ENCODE results near the gene LYPD1.
A peak's percentile ranks its signal among the peaks of the same experiment; 100 is the strongest.
"Not testable (repeated sequence)": the region's sequence is repeated elsewhere in the genome, so short reads cannot be mapped to it uniquely, and the experiment has no call there.

The LYPD1 gene

GRCh38 chr2:132669908-132670495 is at the start of gene LYPD1:
Gene LYPD1 (minus strand): TSS chr2:132670205. CDS start chr2:132669932, 273 bp downstream.
- no peak for DNase-seq (ENCODE audit: low read depth)

- no peak for DNase-seq (ENCODE audit: low read depth)
Measured at GRCh38 chr2:132719480-132719879, 49.5 kb upstream of the LYPD1 start.

GRCh38 chr2:132716954-132717353 is 46.9 kb upstream of the LYPD1 start:
- no peak for DNase-seq (ENCODE audit: low read depth)

GRCh38 chr2:132715386-132716351 is 45.7 kb upstream of the LYPD1 start:
- no peak for DNase-seq (ENCODE audit: low read depth)

GRCh38 chr2:132703396-132703795 is 33.4 kb upstream of the LYPD1 start:
- peak; percentile 27 for DNase-seq (ENCODE audit: low read depth)

- DNase-seq (ENCODE audit: low read depth) = no peak
Measured at GRCh38 chr2:132701810-132702209, 31.8 kb upstream of the LYPD1 start.

GRCh38 chr2:132699802-132700201 is 29.8 kb upstream of the LYPD1 start:
- DNase-seq (ENCODE audit: low read depth) = not testable (repeated sequence)

- not testable (repeated sequence) for DNase-seq (ENCODE audit: low read depth)
Measured at GRCh38 chr2:132698347-132698746, 28.3 kb upstream of the LYPD1 start.

GRCh38 chr2:132697556-132698205 is 27.7 kb upstream of the LYPD1 start:
- DNase-seq (ENCODE audit: low read depth) = no peak

- DNase-seq (ENCODE audit: low read depth) = no peak
Measured at GRCh38 chr2:132692816-132693215, 22.8 kb upstream of the LYPD1 start.

GRCh38 chr2:132691556-132691955 is 21.6 kb upstream of the LYPD1 start:
- no peak for DNase-seq (ENCODE audit: low read depth)

- DNase-seq (ENCODE audit: low read depth) = no peak
Measured at GRCh38 chr2:132690664-132691303, 20.8 kb upstream of the LYPD1 start.

- no peak for DNase-seq (ENCODE audit: low read depth)
Measured at GRCh38 chr2:132681766-132682165, 11.8 kb upstream of the LYPD1 start.

- no peak for DNase-seq (ENCODE audit: low read depth)
Measured at GRCh38 chr2:132680544-132680943, 10.5 kb upstream of the LYPD1 start.

- DNase-seq (ENCODE audit: low read depth) = no peak
Measured at GRCh38 chr2:132678483-132678882, 8.5 kb upstream of the LYPD1 start.

GRCh38 chr2:132677661-132678060 is 7.7 kb upstream of the LYPD1 start:
- DNase-seq (ENCODE audit: low read depth) = no peak

GRCh38 chr2:132676999-132677398 is 7.0 kb upstream of the LYPD1 start:
- DNase-seq (ENCODE audit: low read depth) = no peak

- DNase-seq (ENCODE audit: low read depth) = peak; percentile 2
Measured at GRCh38 chr2:132671151-132671835, 1.3 kb upstream of the LYPD1 start.

- no peak for DNase-seq (ENCODE audit: low read depth)
Measured at GRCh38 chr2:132670496-132671150, 618 bp upstream of the LYPD1 start.

GRCh38 chr2:132668987-132669907 is 758 bp downstream of the LYPD1 start:
- no peak for DNase-seq (ENCODE audit: low read depth)
